Keratinocyte (primary cell): ENCODE results near the gene SYNE1.
"Not testable (repeated sequence)": the region's sequence is repeated elsewhere in the genome, so short reads cannot be mapped to it uniquely, and the experiment has no call there.

ENCODE experiments used
- CTCF ChIP-seq, 3 experiments: IDR thresholded peaks in 1 of 3; conservative IDR thresholded peaks in 1 of 3; optimal IDR thresholded peaks in 1 of 3; 2 replicates in 2 of 3; 3 replicates in 1 of 3; pipeline versions ENCODE3 to v1.5.1; 2011; ENCODE audit warnings: low read length in 3 of 3, mild to moderate bottlenecking in 3 of 3, moderate library complexity in 2 of 3, control low read depth in 1 of 3, inconsistent platforms in 1 of 3; ENCODE audit not compliant: insufficient read depth in 2 of 3; ENCODE audit errors: extremely low read depth in 1 of 3
- EZH2 ChIP-seq: IDR thresholded peaks from one replicate; pipeline ENCODE4 v1.6.1; 2012; ENCODE audit warnings: inconsistent platforms, mild to moderate bottlenecking, low read length, moderate library complexity

- TF ChIP-seq CTCF (optimal IDR thresholded peaks at IDR 0.05 in 1 of 3, IDR thresholded peaks at IDR 0.05 in 1 of 3, conservative IDR thresholded peaks at IDR 0.05 in 1 of 3; ENCODE audit: extremely low read depth in 1 of 3, insufficient read depth in 2 of 3, low read length in 3 of 3); EZH2: not testable (repeated sequence)
Observed at GRCh38 chr6:152421496-152421895, 215.7 kb downstream of the SYNE1 start.
